CD4-positive, alpha-beta T cell (primary cell): ENCODE data around the gene HIPK1. TPM values are rescaled to one million over a fixed set of nuclear protein-coding genes. Genes with fewer than 3 reads are reported as not detected.

ENCODE experiments used
- ATAC-seq: fragments of 200-7000 bp; cut with Tn5 transposase; one replicate; pipeline ENCODE4 v1.10.0; 2022; ENCODE audit warnings: mild to moderate bottlenecking; ENCODE audit not compliant: poor library complexity
- CTCF ChIA-PET: fragments of 350-600 bp; sonication (Branson Sonifier 250); formaldehyde crosslinking; loops from one replicate; lab custom pipeline; 2021; ENCODE audit warnings: antibody characterized with exemption, inconsistent platforms; lab: Charles Lee
- POLR2A ChIA-PET: fragments of 350-600 bp; sonication (Branson Sonifier 250); formaldehyde crosslinking; loops from one replicate; lab custom pipeline; 2021; ENCODE audit warnings: antibody characterized with exemption, inconsistent platforms; lab: Charles Lee
- DNase-seq, 14 experiments: peaks; one replicate each; pipeline ENCODE4 v3.0.0-alpha.2; 2013 to 2020; ENCODE audit warnings: mixed read lengths in 2 of 14
- H3K27ac ChIP-seq, 2 donors: one replicate each; pipeline versions ENCODE4 v1.5.1 to v1.7.0; 2013; ENCODE audit warnings: low read length in 2 of 2, low read depth in 1 of 2, mild to moderate bottlenecking in 1 of 2
- H3K27me3 ChIP-seq, 2 experiments: 1 replicate in 1 of 2; 2 replicates in 1 of 2; pipeline versions ENCODE4 v1.6.1 to v1.7.0; 2013; ENCODE audit warnings: low read length in 2 of 2, control low read depth in 1 of 2, mild to moderate bottlenecking in 1 of 2, moderate library complexity in 1 of 2; ENCODE audit not compliant: insufficient read depth in 2 of 2, control insufficient read depth in 1 of 2
- H3K36me3 ChIP-seq: one replicate; pipeline ENCODE4 v1.6.1; 2013; ENCODE audit warnings: low read length, control low read depth; ENCODE audit not compliant: insufficient read depth
- H3K4me1 ChIP-seq: one replicate; pipeline ENCODE4 v1.6.1; 2013; ENCODE audit warnings: low read length, control low read depth; ENCODE audit not compliant: insufficient read depth
- H3K4me3 ChIP-seq: one replicate; pipeline ENCODE4 v1.5.1; 2013; ENCODE audit warnings: mild to moderate bottlenecking, low read length, moderate library complexity
- H3K9me3 ChIP-seq, 2 experiments: 1 replicate in 1 of 2; 2 replicates in 1 of 2; pipeline versions ENCODE4 v1.6.1 to v1.7.0; 2013; ENCODE audit warnings: low read length in 2 of 2, mild to moderate bottlenecking in 2 of 2, control low read depth in 1 of 2, moderate library complexity in 1 of 2; ENCODE audit not compliant: control insufficient read depth in 1 of 2, insufficient read depth in 1 of 2
- H3K27ac Mint-ChIP-seq: one replicate; pipeline ENCODE4 v1.8.0; 2020; ENCODE audit warnings: mixed read lengths
- H3K27me3 Mint-ChIP-seq: one replicate; pipeline ENCODE4 v1.8.0; 2021; ENCODE audit warnings: mixed read lengths
- H3K36me3 Mint-ChIP-seq: one replicate; pipeline ENCODE4 v1.8.0; 2021; ENCODE audit warnings: low read depth, mixed read lengths
- H3K4me1 Mint-ChIP-seq: one replicate; pipeline ENCODE4 v1.8.0; 2021; ENCODE audit warnings: low read depth, mixed read lengths
- H3K4me3 Mint-ChIP-seq: one replicate; pipeline ENCODE4 v1.8.0; 2020; ENCODE audit warnings: mild to moderate bottlenecking, mixed read lengths
- H3K9me3 Mint-ChIP-seq: one replicate; pipeline ENCODE4 v1.8.0; 2020; ENCODE audit warnings: mixed read lengths
- intact Hi-C, 2 experiments: fragments of 100-400 bp; cut with DNase I in 1 of 2; cut with micrococcal nuclease in 1 of 2; formaldehyde crosslinking; loops; one replicate each; pipeline versions ENCODE4 v1.15.1 to v1.9.0; 2023 to 2025; cut with DNase I, micrococcal nuclease
- total RNA-seq, 174 experiments: library from RNA in 2 of 174; stranded (reverse) in 2 of 174; gene quantifications; one replicate each; pipeline ENCODE4 v1.2.3 and lab custom pipeline; 2021 to 2026
- TF ChIP-seq, protein P1 (sequence below): fragments of 200-600 bp; IDR thresholded peaks from one replicate; pipeline ENCODE4 v1.8.0; 2022; ENCODE audit warnings: antibody characterized with exemption, mild to moderate bottlenecking

The HIPK1 gene
- total RNA-seq, 2 experiments from 2014 or later: 245 to 251 TPM

DNA sequence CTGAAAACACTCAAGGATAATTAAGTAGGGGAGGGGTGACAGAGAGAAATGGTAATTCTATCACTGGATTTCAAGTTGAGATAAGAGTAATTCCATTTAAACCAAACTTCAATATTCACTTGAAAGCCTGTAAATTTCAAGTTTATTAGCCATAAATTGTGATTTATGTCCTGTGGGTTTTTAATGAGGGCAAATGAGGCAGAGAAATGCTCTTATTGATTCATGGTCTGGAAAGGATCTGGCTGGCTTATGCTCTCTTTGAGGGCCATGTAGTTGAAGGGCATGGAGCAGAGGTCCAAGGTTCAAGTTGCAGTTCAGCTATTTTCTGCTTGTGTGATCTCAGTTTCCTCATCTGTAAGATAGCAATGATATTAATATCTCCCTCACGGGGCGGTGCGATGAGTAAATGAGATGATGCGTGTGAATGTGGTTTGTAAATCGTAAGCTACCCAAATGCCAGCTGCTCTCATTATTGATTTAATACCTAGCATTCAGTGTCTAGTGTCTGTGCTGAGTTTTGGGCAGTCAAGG lies 62.4 kb downstream of the HIPK1 start:
- Mint-ChIP-seq H3K4me3 (no peak overlapping the region), H3K27ac (no peak overlapping the region), H3K27me3 (no peaks in the 10 kb centered on the region), H3K9me3 (peaks cover 6% of the 10 kb centered on the region), H3K36me3 (peaks cover 12% of the 10 kb centered on the region), H3K4me1 (no peaks in the 10 kb centered on the region)
- H3K4me3 ChIP-seq: no peak overlapping the region
- H3K27me3 ChIP-seq: peaks cover 0 to 6% of the 10 kb centered on the region in 2 experiments
- intact Hi-C loops: no loop called here
- ATAC-seq (no peak), DNase-seq (no peak)
- CTCF ChIA-PET: no interaction called here
- no peaks in the 10 kb centered on the region for H3K36me3 ChIP-seq
- POLR2A ChIA-PET: no interaction called here
- H3K27ac ChIP-seq: no peak overlapping the region
- TF ChIP-seq, protein P1, sequence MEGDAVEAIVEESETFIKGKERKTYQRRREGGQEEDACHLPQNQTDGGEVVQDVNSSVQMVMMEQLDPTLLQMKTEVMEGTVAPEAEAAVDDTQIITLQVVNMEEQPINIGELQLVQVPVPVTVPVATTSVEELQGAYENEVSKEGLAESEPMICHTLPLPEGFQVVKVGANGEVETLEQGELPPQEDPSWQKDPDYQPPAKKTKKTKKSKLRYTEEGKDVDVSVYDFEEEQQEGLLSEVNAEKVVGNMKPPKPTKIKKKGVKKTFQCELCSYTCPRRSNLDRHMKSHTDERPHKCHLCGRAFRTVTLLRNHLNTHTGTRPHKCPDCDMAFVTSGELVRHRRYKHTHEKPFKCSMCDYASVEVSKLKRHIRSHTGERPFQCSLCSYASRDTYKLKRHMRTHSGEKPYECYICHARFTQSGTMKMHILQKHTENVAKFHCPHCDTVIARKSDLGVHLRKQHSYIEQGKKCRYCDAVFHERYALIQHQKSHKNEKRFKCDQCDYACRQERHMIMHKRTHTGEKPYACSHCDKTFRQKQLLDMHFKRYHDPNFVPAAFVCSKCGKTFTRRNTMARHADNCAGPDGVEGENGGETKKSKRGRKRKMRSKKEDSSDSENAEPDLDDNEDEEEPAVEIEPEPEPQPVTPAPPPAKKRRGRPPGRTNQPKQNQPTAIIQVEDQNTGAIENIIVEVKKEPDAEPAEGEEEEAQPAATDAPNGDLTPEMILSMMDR: no peak
- H3K9me3 ChIP-seq: peaks cover 6 to 24% of the 10 kb centered on the region in 2 experiments
- H3K4me1 ChIP-seq: no peaks in the 10 kb centered on the region

DNA sequence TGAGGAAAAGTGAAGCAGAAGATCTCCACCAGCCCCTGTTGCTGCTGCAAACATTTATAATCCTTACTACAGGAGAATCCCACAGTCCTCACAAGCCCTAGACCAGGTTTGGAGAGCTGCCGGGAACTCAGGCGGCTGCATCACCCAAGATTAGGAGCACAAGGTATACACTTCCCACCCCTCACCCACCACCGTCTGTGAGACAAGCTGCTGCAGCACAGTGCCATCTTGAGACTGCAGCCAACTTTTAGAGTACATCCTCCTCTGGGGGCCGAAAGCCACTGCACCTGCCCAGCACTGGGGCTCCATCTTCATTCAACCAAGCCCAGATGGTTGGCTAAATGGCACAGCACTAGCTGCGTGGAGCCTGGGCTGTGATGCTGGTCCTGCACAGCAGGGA lies 63.9 kb downstream of the HIPK1 start:
- H3K27me3 ChIP-seq: peaks cover 0 to 6% of the 10 kb centered on the region in 2 experiments
- H3K27ac ChIP-seq: no peak overlapping the region
- no peaks in the 10 kb centered on the region for H3K4me1 ChIP-seq
- peaks cover 6 to 24% of the 10 kb centered on the region in 2 experiments for H3K9me3 ChIP-seq
- Mint-ChIP-seq H3K9me3 (peaks cover 6% of the 10 kb centered on the region), H3K27ac (no peak overlapping the region), H3K27me3 (no peaks in the 10 kb centered on the region), H3K36me3 (peaks cover 12% of the 10 kb centered on the region), H3K4me3 (no peak overlapping the region), H3K4me1 (peaks cover 5% of the 10 kb centered on the region)
- CTCF ChIA-PET: interaction anchor here (0.6 kb wide), 1 partner anchor 13 kb away, joined by 3 read pairs; no protein-coding TSS in a partner anchor
- POLR2A ChIA-PET: no interaction called here
- DNase-seq (no peak), ATAC-seq (no peak)
- no peak overlapping the region for H3K4me3 ChIP-seq
- H3K36me3 ChIP-seq: no peaks in the 10 kb centered on the region
- TF ChIP-seq, protein P1: no peak
- intact Hi-C loops: no loop called here

DNA sequence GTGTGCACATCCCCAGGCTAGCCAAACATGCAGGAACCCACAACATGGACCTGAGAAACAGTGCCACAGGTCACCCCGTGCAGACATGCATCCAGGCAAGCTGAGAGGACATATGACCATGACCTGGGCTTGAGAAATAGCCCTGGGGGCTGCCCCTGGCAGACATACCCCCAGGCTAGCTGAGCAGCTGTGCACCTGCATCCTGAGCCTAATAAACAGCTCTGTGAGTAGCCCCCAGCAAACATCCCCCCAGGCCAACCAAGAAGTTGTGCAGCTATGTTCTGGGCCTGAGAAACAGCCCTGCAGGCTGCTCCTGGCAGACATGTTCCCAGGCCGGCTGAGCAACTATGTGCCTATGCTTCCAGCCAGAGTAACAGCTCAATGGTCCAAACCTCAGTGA lies 64.6 kb downstream of the HIPK1 start:
- Mint-ChIP-seq H3K4me1 (peaks cover 9% of the 10 kb centered on the region), H3K27ac (no peak overlapping the region), H3K4me3 (no peak overlapping the region), H3K36me3 (peaks cover 12% of the 10 kb centered on the region), H3K9me3 (peaks cover 6% of the 10 kb centered on the region), H3K27me3 (no peaks in the 10 kb centered on the region)
- peaks cover 6 to 24% of the 10 kb centered on the region in 2 experiments for H3K9me3 ChIP-seq
- H3K27me3 ChIP-seq: peaks cover 0 to 6% of the 10 kb centered on the region in 2 experiments
- ChIA-PET POLR2A (no interaction called here), CTCF (no interaction called here)
- TF ChIP-seq, protein P1: no peak
- H3K4me1 ChIP-seq: no peaks in the 10 kb centered on the region
- intact Hi-C loops: no loop called here
- ATAC-seq: no peak
- H3K36me3 ChIP-seq: no peaks in the 10 kb centered on the region
- H3K27ac ChIP-seq: no peak overlapping the region
- DNase-seq: no peak
- H3K4me3 ChIP-seq: no peak overlapping the region
